ENCODE measurements around the gene LRP1B. TPM values are rescaled to one million over a fixed set of nuclear protein-coding genes. Genes with fewer than 3 reads are reported as not detected.
"Not testable (repeated sequence)": the region's sequence is repeated elsewhere in the genome, so short reads cannot be mapped to it uniquely, and the experiment has no call there.

The LRP1B gene
- total RNA-seq, 2 donors from 2014 or later = 0.79 to 1.8 TPM

DNA sequence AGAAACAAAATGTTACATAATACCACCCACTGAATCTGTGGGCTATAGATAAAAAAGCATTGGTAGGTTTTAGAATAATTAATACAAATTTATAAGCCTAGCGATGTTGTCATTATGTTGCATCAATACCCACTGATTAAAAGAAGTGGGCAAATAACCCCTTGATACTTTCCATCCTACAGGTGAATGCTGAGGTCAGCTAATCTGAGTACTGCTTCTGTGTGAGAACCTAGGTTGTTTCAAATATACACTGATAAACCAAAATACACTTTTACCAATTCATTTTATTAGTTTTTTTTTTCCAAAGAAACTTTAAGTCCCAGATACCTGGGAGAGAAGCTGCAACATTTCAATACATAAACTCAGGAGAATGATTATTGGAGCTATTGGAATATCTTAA, 948.6 kb downstream of the LRP1B start:
- Histone ChIP-seq H3K36me3 (ENCODE audit: control insufficient read depth, insufficient read depth, low read length) (no peaks in the 10 kb centered on the region), H3K9ac (ENCODE audit: extremely low read depth, low read length, poor library complexity, severe bottlenecking) (no peak overlapping the region), H3K4me3 (ENCODE audit: low read length) (no peak overlapping the region), H3K4me1 (ENCODE audit: control insufficient read depth, insufficient read depth, low read length) (no peaks in the 10 kb centered on the region), H3K9me3 (ENCODE audit: control insufficient read depth, low read length) (no peaks in the 10 kb centered on the region), H3K27me3 (ENCODE audit: control insufficient read depth, insufficient read depth, low read length, poor library complexity, severe bottlenecking) (no peaks in the 10 kb centered on the region), H3K27ac (ENCODE audit: low read depth, low read length) (no peak overlapping the region)
- no peaks in the 10 kb centered on the region for H3K36me3 Mint-ChIP-seq (ENCODE audit: low read depth)
- no peaks in the 10 kb centered on the region for H3K27me3 Mint-ChIP-seq (ENCODE audit: insufficient read depth)
- 92 to 100% methylated on average over 1 of the region's 1 CpG for WGBS, 2 experiments (ENCODE audit: insufficient coverage in 1 of 2, insufficient read length in 1 of 2)
- H3K4me1 Mint-ChIP-seq = peaks cover 9% of the 10 kb centered on the region
- no peaks in the 10 kb centered on the region for H3K9me3 Mint-ChIP-seq
- H3K27ac Mint-ChIP-seq = no peak overlapping the region
- no peak overlapping the region for H3K4me3 Mint-ChIP-seq
- no peak for DNase-seq
- TF ChIP-seq, protein P1, sequence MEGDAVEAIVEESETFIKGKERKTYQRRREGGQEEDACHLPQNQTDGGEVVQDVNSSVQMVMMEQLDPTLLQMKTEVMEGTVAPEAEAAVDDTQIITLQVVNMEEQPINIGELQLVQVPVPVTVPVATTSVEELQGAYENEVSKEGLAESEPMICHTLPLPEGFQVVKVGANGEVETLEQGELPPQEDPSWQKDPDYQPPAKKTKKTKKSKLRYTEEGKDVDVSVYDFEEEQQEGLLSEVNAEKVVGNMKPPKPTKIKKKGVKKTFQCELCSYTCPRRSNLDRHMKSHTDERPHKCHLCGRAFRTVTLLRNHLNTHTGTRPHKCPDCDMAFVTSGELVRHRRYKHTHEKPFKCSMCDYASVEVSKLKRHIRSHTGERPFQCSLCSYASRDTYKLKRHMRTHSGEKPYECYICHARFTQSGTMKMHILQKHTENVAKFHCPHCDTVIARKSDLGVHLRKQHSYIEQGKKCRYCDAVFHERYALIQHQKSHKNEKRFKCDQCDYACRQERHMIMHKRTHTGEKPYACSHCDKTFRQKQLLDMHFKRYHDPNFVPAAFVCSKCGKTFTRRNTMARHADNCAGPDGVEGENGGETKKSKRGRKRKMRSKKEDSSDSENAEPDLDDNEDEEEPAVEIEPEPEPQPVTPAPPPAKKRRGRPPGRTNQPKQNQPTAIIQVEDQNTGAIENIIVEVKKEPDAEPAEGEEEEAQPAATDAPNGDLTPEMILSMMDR (conservative IDR thresholded peaks at IDR 0.05) = no peak

DNA sequence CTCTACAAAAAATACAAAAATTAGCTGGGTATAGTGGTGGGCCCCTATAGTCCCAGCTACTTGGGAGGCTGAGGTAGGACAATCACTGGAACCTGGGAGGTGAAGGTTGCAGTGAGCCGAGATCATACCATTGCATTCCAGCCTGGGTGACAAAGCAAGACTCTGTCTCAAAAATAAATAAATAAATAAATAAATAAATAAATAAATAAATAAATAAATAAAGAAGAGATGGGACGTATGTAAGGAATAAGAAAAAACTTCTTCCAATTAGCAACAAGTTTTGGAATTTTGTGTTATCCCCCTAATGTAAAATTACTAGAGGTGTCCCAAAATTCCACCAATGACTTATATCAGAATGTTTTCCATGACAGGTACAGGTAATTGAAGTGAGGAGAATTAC, 961.7 kb downstream of the LRP1B start:
- not testable (repeated sequence) for H3K27me3 Mint-ChIP-seq (ENCODE audit: insufficient read depth); H3K27ac ChIP-seq (ENCODE audit: low read depth, low read length); DNase-seq; H3K36me3 Mint-ChIP-seq (ENCODE audit: low read depth); H3K36me3 ChIP-seq (ENCODE audit: control insufficient read depth, insufficient read depth, low read length); H3K27ac Mint-ChIP-seq; H3K9me3 ChIP-seq (ENCODE audit: control insufficient read depth, low read length); H3K27me3 ChIP-seq (ENCODE audit: control insufficient read depth, insufficient read depth, low read length, poor library complexity, severe bottlenecking); H3K4me3 ChIP-seq (ENCODE audit: low read length); H3K4me1 ChIP-seq (ENCODE audit: control insufficient read depth, insufficient read depth, low read length); H3K4me3 Mint-ChIP-seq; H3K9ac ChIP-seq (ENCODE audit: extremely low read depth, low read length, poor library complexity, severe bottlenecking); H3K4me1 Mint-ChIP-seq; H3K9me3 Mint-ChIP-seq
- WGBS, 2 experiments (ENCODE audit: insufficient coverage in 1 of 2, insufficient read length in 1 of 2) = 100% methylated on average over 1 of the region's 2 CpGs; no CpG with 5 or more reads in 1 of the 2 experiments

DNA sequence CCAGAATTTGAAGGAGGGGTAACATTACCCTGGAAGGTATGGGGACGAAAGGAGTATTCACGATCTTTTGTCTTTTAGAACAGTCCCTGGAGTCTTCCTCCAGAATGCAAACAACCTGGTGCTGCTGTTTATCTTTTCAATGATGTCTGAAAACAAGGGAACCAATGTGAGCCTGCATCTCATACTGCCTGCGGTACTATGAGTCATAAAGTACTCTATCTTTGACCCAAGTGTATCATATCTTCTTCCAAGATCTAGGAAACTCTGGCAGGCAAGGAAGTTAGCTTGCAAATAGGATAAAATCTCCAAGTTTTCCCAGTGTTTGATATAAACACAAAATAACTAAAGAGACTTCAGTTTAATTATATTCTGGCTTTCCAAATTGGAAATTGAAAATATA, 968.5 kb downstream of the LRP1B start:
- Mint-ChIP-seq H3K27ac (no peak overlapping the region), H3K9me3 (no peaks in the 10 kb centered on the region), H3K36me3 (ENCODE audit: low read depth) (no peaks in the 10 kb centered on the region), H3K4me1 (no peaks in the 10 kb centered on the region), H3K4me3 (no peak overlapping the region), H3K27me3 (ENCODE audit: insufficient read depth) (no peaks in the 10 kb centered on the region)
- no peak overlapping the region for H3K27ac ChIP-seq (ENCODE audit: low read depth, low read length)
- no peak overlapping the region for H3K9ac ChIP-seq (ENCODE audit: extremely low read depth, low read length, poor library complexity, severe bottlenecking)
- no peak overlapping the region for H3K4me3 ChIP-seq (ENCODE audit: low read length)
- no peaks in the 10 kb centered on the region for H3K27me3 ChIP-seq (ENCODE audit: control insufficient read depth, insufficient read depth, low read length, poor library complexity, severe bottlenecking)
- no peaks in the 10 kb centered on the region for H3K4me1 ChIP-seq (ENCODE audit: control insufficient read depth, insufficient read depth, low read length)
- H3K9me3 ChIP-seq (ENCODE audit: control insufficient read depth, low read length) = no peaks in the 10 kb centered on the region
- H3K36me3 ChIP-seq (ENCODE audit: control insufficient read depth, insufficient read depth, low read length) = no peaks in the 10 kb centered on the region
- no peak for DNase-seq
- 59 to 67% methylated on average over 3 of the region's 3 CpGs for WGBS, 2 experiments (ENCODE audit: insufficient coverage in 1 of 2, insufficient read length in 1 of 2)
- TF ChIP-seq, protein P1 (conservative IDR thresholded peaks at IDR 0.05) = no peak

DNA sequence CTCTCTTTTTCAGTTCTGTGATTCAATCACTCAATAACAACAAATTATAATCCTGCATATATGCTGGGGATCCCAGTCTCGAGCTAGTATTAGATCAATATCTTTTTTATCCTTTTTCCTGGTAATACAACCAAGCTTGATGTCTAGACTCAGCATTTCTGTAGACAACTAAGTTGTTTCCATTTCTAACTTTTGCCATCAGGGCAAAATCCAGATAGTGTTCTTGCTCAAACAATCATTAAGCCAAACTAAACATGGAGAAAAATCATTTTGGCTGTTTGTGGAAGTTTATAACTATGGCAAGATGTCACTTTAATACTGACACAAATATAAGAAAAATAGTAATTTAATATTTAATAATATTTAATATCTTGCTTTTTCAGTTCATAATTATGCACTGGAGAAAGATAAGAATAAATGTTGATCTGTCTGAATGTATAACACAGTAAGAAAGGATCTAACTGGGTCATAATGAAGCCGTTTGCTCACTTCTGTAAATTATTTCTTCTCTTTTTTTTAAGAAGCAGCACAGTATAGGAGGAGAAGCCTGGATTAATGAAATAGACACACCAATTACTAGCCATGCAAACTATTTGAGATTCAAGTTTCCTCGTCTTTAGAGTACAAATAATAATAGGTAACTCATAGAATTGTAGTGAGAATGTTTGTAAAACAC, 979.1 kb downstream of the LRP1B start:
- TF ChIP-seq, protein P1 (conservative IDR thresholded peaks at IDR 0.05) = no peak
- H3K9me3 Mint-ChIP-seq = no peaks in the 10 kb centered on the region
- Histone ChIP-seq H3K9me3 (ENCODE audit: control insufficient read depth, low read length) (no peaks in the 10 kb centered on the region), H3K27ac (ENCODE audit: low read depth, low read length) (no peak overlapping the region), H3K4me1 (ENCODE audit: control insufficient read depth, insufficient read depth, low read length) (no peaks in the 10 kb centered on the region), H3K9ac (ENCODE audit: extremely low read depth, low read length, poor library complexity, severe bottlenecking) (no peak overlapping the region), H3K36me3 (ENCODE audit: control insufficient read depth, insufficient read depth, low read length) (no peaks in the 10 kb centered on the region), H3K27me3 (ENCODE audit: control insufficient read depth, insufficient read depth, low read length, poor library complexity, severe bottlenecking) (no peaks in the 10 kb centered on the region), H3K4me3 (ENCODE audit: low read length) (no peak overlapping the region)
- no peaks in the 10 kb centered on the region for H3K27me3 Mint-ChIP-seq (ENCODE audit: insufficient read depth)
- DNase-seq = no peak
- H3K36me3 Mint-ChIP-seq (ENCODE audit: low read depth) = no peaks in the 10 kb centered on the region
- H3K4me3 Mint-ChIP-seq = no peak overlapping the region
- H3K4me1 Mint-ChIP-seq = no peaks in the 10 kb centered on the region
- H3K27ac Mint-ChIP-seq = no peak overlapping the region
- WGBS, 2 experiments (ENCODE audit: insufficient coverage in 1 of 2, insufficient read length in 1 of 2) = 83 to 86% methylated on average over 2 of the region's 3 CpGs
